NCI-H510A (cell line): Measurements from ENCODE around the gene ATP5ME.
"Not testable (repeated sequence)": the region's sequence is repeated elsewhere in the genome, so short reads cannot be mapped to it uniquely, and the experiment has no call there.

Experiments used
- DNase-seq: peaks from one replicate; lab custom pipeline; 2025; lab: John Stamatoyannopoulos, UW

The ATP5ME gene

GRCh38 chr4:655464-656151, 18.5 kb downstream of the ATP5ME start:
- DNase-seq, result no peak

GRCh38 chr4:654871-655463, 19.1 kb downstream of the ATP5ME start:
- DNase-seq, result no peak

- DNase-seq, result no peak
Observed at GRCh38 chr4:654503-654845, 19.6 kb downstream of the ATP5ME start.

- DNase-seq, result no peak
Observed at GRCh38 chr4:653831-654502, 20.1 kb downstream of the ATP5ME start.

GRCh38 chr4:653080-653821, 20.8 kb downstream of the ATP5ME start:
- DNase-seq, result no peak

GRCh38 chr4:651884-652642, 22.0 kb downstream of the ATP5ME start:
- DNase-seq, result no peak

GRCh38 chr4:650951-651883, 22.9 kb downstream of the ATP5ME start:
- no peak for DNase-seq

- no peak for DNase-seq
Observed at GRCh38 chr4:650461-650860, 23.6 kb downstream of the ATP5ME start.

GRCh38 chr4:649751-650310, 24.2 kb downstream of the ATP5ME start:
- DNase-seq, result no peak

GRCh38 chr4:649293-649625, 24.8 kb downstream of the ATP5ME start:
- no peak for DNase-seq

- no peak for DNase-seq
Observed at GRCh38 chr4:648579-649292, 25.3 kb downstream of the ATP5ME start.

GRCh38 chr4:647481-647880, 26.6 kb downstream of the ATP5ME start:
- DNase-seq, result no peak

- no peak for DNase-seq
Observed at GRCh38 chr4:646460-646859, 27.6 kb downstream of the ATP5ME start.

GRCh38 chr4:642366-642765, 31.7 kb downstream of the ATP5ME start:
- not testable (repeated sequence) for DNase-seq

GRCh38 chr4:637536-638280, 36.4 kb downstream of the ATP5ME start:
- DNase-seq, result no peak

GRCh38 chr4:636628-637159, 37.4 kb downstream of the ATP5ME start:
- DNase-seq, result no peak

GRCh38 chr4:635851-636627, 38.0 kb downstream of the ATP5ME start:
- no peak for DNase-seq
